Measurements from ENCODE around the gene PRSS2.
"Not testable (repeated sequence)": the region's sequence is repeated elsewhere in the genome, so short reads cannot be mapped to it uniquely, and the experiment has no call there.

The PRSS2 gene

GRCh38 chr7:142770661-142771352 lies at the start of gene PRSS2:
Gene PRSS2, plus strand, starts transcription at chr7:142770970. Its CDS starts 13 bp downstream, at chr7:142770983.
- H3K4me3 ChIP-seq, result no peak within 1 kb of the TSS
- no peak for TF ChIP-seq POLR2AphosphoS5 (IDR thresholded peaks at IDR 0.05; ENCODE audit: borderline replicate concordance, low read depth, low read length)
- no peak for TF ChIP-seq EZH2 (IDR thresholded peaks at IDR 0.05)
- TF ChIP-seq FOXP2 (optimal IDR thresholded peaks at IDR 0.05; ENCODE audit: control extremely low read depth, extremely low read length, insufficient read depth), result no peak
- H3K36me3 ChIP-seq (ENCODE audit: insufficient read depth, low read length), result no peaks in the 10 kb centered on the region
- H3K9me3 ChIP-seq (ENCODE audit: low read depth, low read length), result no peaks in the 10 kb centered on the region
- H3K27ac ChIP-seq, result no peak within 1 kb of the TSS
- no peak for DNase-seq (ENCODE audit: low read depth, low spot score)
- H3K9ac ChIP-seq (ENCODE audit: insufficient read length), result no peak within 1 kb of the TSS

- TF ChIP-seq FOXP2 (optimal IDR thresholded peaks at IDR 0.05; ENCODE audit: control extremely low read depth, extremely low read length, insufficient read depth), result no peak
- TF ChIP-seq POLR2AphosphoS5 (IDR thresholded peaks at IDR 0.05; ENCODE audit: borderline replicate concordance, low read depth, low read length), result no peak
- TF ChIP-seq EZH2 (IDR thresholded peaks at IDR 0.05), result no peak
- no peak overlapping the region for H3K9ac ChIP-seq (ENCODE audit: insufficient read length)
- no peak overlapping the region for H3K4me3 ChIP-seq
- H3K36me3 ChIP-seq (ENCODE audit: insufficient read depth, low read length), result no peaks in the 10 kb centered on the region
- no peak overlapping the region for H3K27ac ChIP-seq
- H3K9me3 ChIP-seq (ENCODE audit: low read depth, low read length), result no peaks in the 10 kb centered on the region
- no peak for DNase-seq (ENCODE audit: low read depth, low spot score)
Observed at GRCh38 chr7:142720986-142721385, 49.8 kb upstream of the PRSS2 start.

- TF ChIP-seq POLR2AphosphoS5 (IDR thresholded peaks at IDR 0.05; ENCODE audit: borderline replicate concordance, low read depth, low read length), result no peak
- no peak for TF ChIP-seq FOXP2 (optimal IDR thresholded peaks at IDR 0.05; ENCODE audit: control extremely low read depth, extremely low read length, insufficient read depth)
- no peak for TF ChIP-seq EZH2 (IDR thresholded peaks at IDR 0.05)
- Histone ChIP-seq H3K9me3 (ENCODE audit: low read depth, low read length) (no peaks in the 10 kb centered on the region), H3K27ac (no peak overlapping the region), H3K9ac (ENCODE audit: insufficient read length) (no peak overlapping the region), H3K4me3 (no peak overlapping the region), H3K36me3 (ENCODE audit: insufficient read depth, low read length) (no peaks in the 10 kb centered on the region)
- DNase-seq (ENCODE audit: low read depth, low spot score), result no peak
Observed at GRCh38 chr7:142722248-142722794, 48.4 kb upstream of the PRSS2 start.

- no peak overlapping the region for H3K4me3 ChIP-seq
- no peak for TF ChIP-seq FOXP2 (optimal IDR thresholded peaks at IDR 0.05; ENCODE audit: control extremely low read depth, extremely low read length, insufficient read depth)
- no peak for TF ChIP-seq EZH2 (IDR thresholded peaks at IDR 0.05)
- TF ChIP-seq POLR2AphosphoS5 (IDR thresholded peaks at IDR 0.05; ENCODE audit: borderline replicate concordance, low read depth, low read length), result no peak
- no peaks in the 10 kb centered on the region for H3K9me3 ChIP-seq (ENCODE audit: low read depth, low read length)
- H3K36me3 ChIP-seq (ENCODE audit: insufficient read depth, low read length), result no peaks in the 10 kb centered on the region
- no peak for DNase-seq (ENCODE audit: low read depth, low spot score)
- no peak overlapping the region for H3K9ac ChIP-seq (ENCODE audit: insufficient read length)
- no peak overlapping the region for H3K27ac ChIP-seq
Observed at GRCh38 chr7:142733271-142733670, 37.5 kb upstream of the PRSS2 start.

- Histone ChIP-seq H3K36me3 (ENCODE audit: insufficient read depth, low read length) (no peaks in the 10 kb centered on the region), H3K4me3 (no peak overlapping the region), H3K9me3 (ENCODE audit: low read depth, low read length) (no peaks in the 10 kb centered on the region), H3K9ac (ENCODE audit: insufficient read length) (no peak overlapping the region), H3K27ac (no peak overlapping the region)
- DNase-seq (ENCODE audit: low read depth, low spot score), result no peak
- TF ChIP-seq FOXP2 (optimal IDR thresholded peaks at IDR 0.05; ENCODE audit: control extremely low read depth, extremely low read length, insufficient read depth) (no peak), POLR2AphosphoS5 (IDR thresholded peaks at IDR 0.05; ENCODE audit: borderline replicate concordance, low read depth, low read length) (no peak), EZH2 (IDR thresholded peaks at IDR 0.05) (no peak)
Observed at GRCh38 chr7:142739923-142740492, 30.8 kb upstream of the PRSS2 start.

GRCh38 chr7:142740786-142741185 lies 30.0 kb upstream of the PRSS2 start:
- Histone ChIP-seq H3K27ac (no peak overlapping the region), H3K9me3 (ENCODE audit: low read depth, low read length) (no peaks in the 10 kb centered on the region), H3K9ac (ENCODE audit: insufficient read length) (no peak overlapping the region), H3K4me3 (no peak overlapping the region), H3K36me3 (ENCODE audit: insufficient read depth, low read length) (no peaks in the 10 kb centered on the region)
- no peak for DNase-seq (ENCODE audit: low read depth, low spot score)
- TF ChIP-seq POLR2AphosphoS5 (IDR thresholded peaks at IDR 0.05; ENCODE audit: borderline replicate concordance, low read depth, low read length), result no peak
- TF ChIP-seq FOXP2 (optimal IDR thresholded peaks at IDR 0.05; ENCODE audit: control extremely low read depth, extremely low read length, insufficient read depth), result no peak
- TF ChIP-seq EZH2 (IDR thresholded peaks at IDR 0.05), result no peak

- not testable (repeated sequence) for H3K27ac ChIP-seq; H3K36me3 ChIP-seq (ENCODE audit: insufficient read depth, low read length); DNase-seq (ENCODE audit: low read depth, low spot score)
Observed at GRCh38 chr7:142741932-142742331, 28.8 kb upstream of the PRSS2 start.

GRCh38 chr7:142745091-142745635 lies 25.6 kb upstream of the PRSS2 start:
- no peak overlapping the region for H3K4me3 ChIP-seq
- no peak overlapping the region for H3K9ac ChIP-seq (ENCODE audit: insufficient read length)
- H3K9me3 ChIP-seq (ENCODE audit: low read depth, low read length), result no peaks in the 10 kb centered on the region
- H3K36me3 ChIP-seq (ENCODE audit: insufficient read depth, low read length), result no peaks in the 10 kb centered on the region
- DNase-seq (ENCODE audit: low read depth, low spot score), result no peak
- no peak overlapping the region for H3K27ac ChIP-seq
- no peak for TF ChIP-seq POLR2AphosphoS5 (IDR thresholded peaks at IDR 0.05; ENCODE audit: borderline replicate concordance, low read depth, low read length)
- no peak for TF ChIP-seq EZH2 (IDR thresholded peaks at IDR 0.05)
- TF ChIP-seq FOXP2 (optimal IDR thresholded peaks at IDR 0.05; ENCODE audit: control extremely low read depth, extremely low read length, insufficient read depth), result no peak

More at GRCh38 chr7:142741932-142742331, 28.8 kb upstream of the PRSS2 start:
- not testable (repeated sequence) for H3K9ac ChIP-seq (ENCODE audit: insufficient read length); H3K4me3 ChIP-seq; H3K9me3 ChIP-seq (ENCODE audit: low read depth, low read length)
